GM12875 (cell line): ENCODE measurements around the gene LARGE2.

Experiments used
- H3K4me3 ChIP-seq: one replicate; pipeline ENCODE4 v1.5.1; 2011; ENCODE audit warnings: low read depth, low read length, control low read depth
- TF ChIP-seq, protein P1 (sequence below): IDR thresholded peaks from 2 replicates; pipeline ENCODE4 v1.5.1; 2011; ENCODE audit warnings: low read depth, mild to moderate bottlenecking, control low read depth, inconsistent platforms, low read length, moderate library complexity, borderline replicate concordance; ENCODE audit not compliant: insufficient read depth

LARGE2 gene

DNA sequence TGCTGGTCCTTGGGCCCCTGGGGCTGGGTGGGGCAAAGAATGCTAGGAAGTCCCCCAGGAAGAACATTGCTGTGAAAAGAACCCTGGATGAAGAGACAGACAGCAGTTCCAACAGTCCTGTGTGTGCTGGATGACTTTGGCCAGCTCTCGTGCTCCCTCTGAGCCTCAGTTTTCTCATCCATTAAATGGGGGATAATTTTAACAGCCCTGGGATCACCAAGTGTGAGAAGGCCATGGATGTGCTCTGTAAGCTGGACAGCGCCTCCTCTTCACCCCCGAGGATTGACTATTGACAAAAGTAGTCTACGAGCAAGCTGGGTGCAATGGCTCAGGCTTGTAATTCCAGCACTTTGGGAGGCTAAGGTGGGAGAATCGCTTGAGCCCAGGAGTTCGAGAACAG, 2.5 kb downstream of the LARGE2 start:
- H3K4me3 ChIP-seq = no peak overlapping the region
- TF ChIP-seq, protein P1, sequence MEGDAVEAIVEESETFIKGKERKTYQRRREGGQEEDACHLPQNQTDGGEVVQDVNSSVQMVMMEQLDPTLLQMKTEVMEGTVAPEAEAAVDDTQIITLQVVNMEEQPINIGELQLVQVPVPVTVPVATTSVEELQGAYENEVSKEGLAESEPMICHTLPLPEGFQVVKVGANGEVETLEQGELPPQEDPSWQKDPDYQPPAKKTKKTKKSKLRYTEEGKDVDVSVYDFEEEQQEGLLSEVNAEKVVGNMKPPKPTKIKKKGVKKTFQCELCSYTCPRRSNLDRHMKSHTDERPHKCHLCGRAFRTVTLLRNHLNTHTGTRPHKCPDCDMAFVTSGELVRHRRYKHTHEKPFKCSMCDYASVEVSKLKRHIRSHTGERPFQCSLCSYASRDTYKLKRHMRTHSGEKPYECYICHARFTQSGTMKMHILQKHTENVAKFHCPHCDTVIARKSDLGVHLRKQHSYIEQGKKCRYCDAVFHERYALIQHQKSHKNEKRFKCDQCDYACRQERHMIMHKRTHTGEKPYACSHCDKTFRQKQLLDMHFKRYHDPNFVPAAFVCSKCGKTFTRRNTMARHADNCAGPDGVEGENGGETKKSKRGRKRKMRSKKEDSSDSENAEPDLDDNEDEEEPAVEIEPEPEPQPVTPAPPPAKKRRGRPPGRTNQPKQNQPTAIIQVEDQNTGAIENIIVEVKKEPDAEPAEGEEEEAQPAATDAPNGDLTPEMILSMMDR = no peak

DNA sequence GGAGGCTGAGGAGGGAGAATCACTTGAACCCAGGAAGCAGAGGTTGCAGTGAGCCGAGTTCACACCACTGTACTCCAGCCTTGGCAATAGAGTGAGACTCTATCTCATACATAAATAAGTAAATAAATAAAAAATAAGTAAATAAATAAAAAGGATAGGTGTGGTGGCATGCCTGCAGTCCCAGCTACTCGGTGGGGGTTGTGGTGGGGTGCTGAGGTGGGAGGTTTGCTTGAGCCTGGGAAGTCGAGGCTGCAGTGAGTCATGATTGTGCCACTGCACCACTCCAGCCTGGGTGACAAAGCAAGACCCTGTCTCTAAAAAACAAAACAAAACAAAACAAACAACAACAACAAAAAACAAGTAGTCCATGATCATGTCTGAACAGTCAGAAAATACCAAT, 3.1 kb downstream of the LARGE2 start:
- TF ChIP-seq, protein P1 = no peak

DNA sequence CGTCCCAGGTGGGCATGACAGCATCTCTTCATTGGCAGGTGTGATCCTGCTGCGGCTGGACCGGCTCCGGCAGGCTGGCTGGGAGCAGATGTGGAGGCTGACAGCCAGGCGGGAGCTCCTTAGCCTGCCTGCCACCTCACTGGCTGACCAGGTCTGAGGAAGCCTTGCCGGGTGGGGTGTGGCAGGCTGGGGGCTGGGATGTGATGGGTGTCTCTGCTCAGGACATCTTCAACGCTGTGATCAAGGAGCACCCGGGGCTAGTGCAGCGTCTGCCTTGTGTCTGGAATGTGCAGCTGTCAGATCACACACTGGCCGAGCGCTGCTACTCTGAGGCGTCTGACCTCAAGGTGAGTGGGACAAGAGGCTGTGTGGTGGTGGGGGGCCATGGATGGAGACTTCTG, 3.5 kb downstream of the LARGE2 start:
- TF ChIP-seq, protein P1 = no peak
- no peak overlapping the region for H3K4me3 ChIP-seq

More for the DNA sequence above, 3.1 kb downstream of the LARGE2 start:
- H3K4me3 ChIP-seq = no peak overlapping the region

DNA sequence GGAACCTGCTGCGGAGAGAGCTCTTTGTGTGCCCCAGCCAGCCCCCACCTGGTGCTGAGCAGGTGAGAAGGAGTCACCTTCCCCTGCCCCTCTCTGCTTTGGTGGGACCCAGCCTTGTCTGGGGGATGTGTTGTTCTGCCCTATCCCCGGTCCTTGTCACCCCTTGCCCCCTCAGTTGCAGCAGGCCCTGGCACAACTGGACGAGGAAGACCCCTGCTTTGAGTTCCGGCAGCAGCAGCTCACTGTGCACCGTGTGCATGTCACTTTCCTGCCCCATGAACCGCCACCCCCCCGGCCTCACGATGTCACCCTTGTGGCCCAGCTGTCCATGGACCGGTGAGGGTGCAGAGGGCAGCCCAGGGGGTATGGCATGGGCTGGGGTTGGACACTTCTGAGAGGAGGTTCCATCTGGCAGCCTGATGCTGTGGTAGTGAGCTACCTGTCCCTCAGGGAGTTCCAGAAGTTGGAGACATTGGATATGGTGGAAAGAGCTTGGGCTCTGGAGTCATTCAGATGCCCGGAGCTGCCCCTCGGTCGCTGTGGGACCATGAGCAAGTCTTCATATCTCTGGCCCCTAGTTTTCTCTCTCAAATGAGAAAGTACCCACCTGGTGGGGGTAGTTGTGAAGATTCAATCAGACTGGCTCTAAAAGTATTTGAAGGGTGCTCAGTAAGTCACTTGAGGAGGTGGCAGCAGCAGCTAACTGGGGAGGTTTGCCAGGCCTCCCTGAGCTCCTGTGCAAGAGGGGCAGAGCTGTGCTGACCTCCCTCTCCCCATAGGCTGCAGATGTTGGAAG, 4.3 kb downstream of the LARGE2 start:
- TF ChIP-seq, protein P1 = no peak
- no peak overlapping the region for H3K4me3 ChIP-seq

DNA sequence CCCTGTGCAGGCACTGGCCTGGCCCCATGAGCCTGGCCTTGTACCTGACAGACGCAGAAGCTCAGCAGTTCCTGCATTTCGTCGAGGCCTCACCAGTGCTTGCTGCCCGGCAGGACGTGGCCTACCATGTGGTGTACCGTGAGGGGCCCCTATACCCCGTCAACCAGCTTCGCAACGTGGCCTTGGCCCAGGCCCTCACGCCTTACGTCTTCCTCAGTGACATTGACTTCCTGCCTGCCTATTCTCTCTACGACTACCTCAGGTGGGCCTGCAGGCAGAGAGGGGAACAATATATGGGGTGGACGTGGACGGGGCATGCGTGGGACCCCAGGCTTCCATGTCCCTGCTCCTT, 4.9 kb downstream of the LARGE2 start:
- TF ChIP-seq, protein P1 = no peak

DNA sequence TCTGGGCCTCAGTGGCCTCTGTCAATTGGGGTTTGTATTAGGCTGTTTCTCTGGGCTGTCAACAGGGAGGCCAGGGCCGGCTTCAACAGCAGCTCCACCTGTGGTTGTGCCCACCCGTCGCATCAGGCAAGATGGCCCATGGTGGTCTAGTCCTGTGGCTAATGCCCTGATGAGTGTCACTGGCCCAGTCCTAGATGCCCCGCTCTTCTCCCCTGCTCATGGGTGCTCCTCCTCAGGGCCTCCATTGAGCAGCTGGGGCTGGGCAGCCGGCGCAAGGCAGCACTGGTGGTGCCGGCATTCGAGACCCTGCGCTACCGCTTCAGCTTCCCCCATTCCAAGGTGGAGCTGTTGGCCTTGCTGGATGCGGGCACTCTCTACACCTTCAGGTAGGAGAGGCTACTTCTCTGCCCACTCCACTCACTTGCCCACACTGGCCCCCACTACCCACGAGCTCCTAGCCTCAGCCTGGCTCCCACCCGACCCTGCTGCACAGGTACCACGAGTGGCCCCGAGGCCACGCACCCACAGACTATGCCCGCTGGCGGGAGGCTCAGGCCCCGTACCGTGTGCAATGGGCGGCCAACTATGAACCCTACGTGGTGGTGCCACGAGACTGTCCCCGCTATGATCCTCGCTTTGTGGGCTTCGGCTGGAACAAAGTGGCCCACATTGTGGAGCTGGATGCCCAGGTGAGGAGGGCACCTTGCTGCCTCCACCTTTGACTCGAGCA, 5.4 kb downstream of the LARGE2 start:
- TF ChIP-seq, protein P1 = no peak
- no peak overlapping the region for H3K4me3 ChIP-seq

More for the DNA sequence above, 4.9 kb downstream of the LARGE2 start:
- H3K4me3 ChIP-seq = no peak overlapping the region
